ENCODE measurements around the gene CALCB. TPM values are rescaled to one million over a fixed set of nuclear protein-coding genes. Genes with fewer than 3 reads are reported as not detected.

CALCB gene
- total and polyA plus RNA-seq, 7 donors = 0.10 to 29.1 (median 0.79) TPM; not detected in 3

Other genes starting within 250 kb of the CALCB start
- 1 to 10 TPM; 5.2 to 7.9 (median 7.0) TPM for gene CYP2R1, start 181.4 kb upstream of the CALCB start, total RNA-seq
- gene CYP2R1, start 181.4 kb upstream of the CALCB start, polyA plus RNA-seq = 10 to 100 TPM in 1 of 3 donors, 1 to 10 TPM in 2; 3.1 to 12.6 (median 6.4) TPM
- gene CALCA, start 101.2 kb upstream of the CALCB start, total RNA-seq = 1 to 10 TPM in 1 of 4 donors, under 1 TPM in 1, not detected in 2; 0.34 to 3.9 TPM
- gene CALCA, start 101.2 kb upstream of the CALCB start, polyA plus RNA-seq = 1 to 10 TPM in 1 of 3 donors, not detected in 2; 3.0 TPM
- gene INSC, start 41.3 kb downstream of the CALCB start, total RNA-seq = not detected
- gene INSC, start 41.3 kb downstream of the CALCB start, polyA plus RNA-seq = 1 to 10 TPM in 1 of 3 donors, under 1 TPM in 1, not detected in 1; 0.04 to 1.2 TPM

Data from psoas muscle (tissue), 7 donors.